Thyroid gland (tissue), 4 donors: Measurements from ENCODE around the gene PITPNB. TPM values are rescaled to one million over a fixed set of nuclear protein-coding genes. Genes with fewer than 3 reads are reported as not detected.

Experiments
- DNase-seq, 2 donors: peaks; one replicate each; pipeline ENCODE4 v3.0.0-alpha.2; 2019
- H3K27ac ChIP-seq, 3 donors: fragments of 200-600 bp; sonication (generic); 1 replicate in 2 of 3; 2 replicates in 1 of 3; pipeline ENCODE4 v1.5.1; 2016 to 2019; ENCODE audit warnings: mild to moderate bottlenecking in 1 of 3, moderate library complexity in 1 of 3
- H3K27me3 ChIP-seq: fragments of 200-600 bp; sonication (generic); one replicate; pipeline ENCODE4 v1.5.1; 2019
- H3K36me3 ChIP-seq, 2 donors: fragments of 200-600 bp; sonication (generic); one replicate each; pipeline ENCODE4 v1.5.1; 2016 to 2019
- H3K4me1 ChIP-seq, 2 donors: fragments of 200-600 bp; sonication (generic); one replicate each; pipeline ENCODE4 v1.5.1; 2017 to 2019
- H3K4me3 ChIP-seq, 3 donors: fragments of 200-600 bp; sonication (generic); replicated peaks in 1 of 3; 1 replicate in 2 of 3; 2 replicates in 1 of 3; pipeline ENCODE4 v1.5.1; 2016; ENCODE audit warnings: mild to moderate bottlenecking in 1 of 3
- H3K9me3 ChIP-seq: fragments of 200-600 bp; sonication (generic); one replicate; pipeline ENCODE4 v1.5.1; 2017
- CTCF ChIP-seq, 6 experiments: fragments of 200-600 bp in 3 of 6; fragments of 450-650 bp in 3 of 6; sonication (generic) in 3 of 6; IDR thresholded peaks; one replicate each; pipeline ENCODE4 v1.5.1; 2016 to 2019; ENCODE audit warnings: antibody characterized with exemption in 6 of 6, mild to moderate bottlenecking in 2 of 6, inconsistent platforms in 1 of 6, moderate library complexity in 1 of 6
- POLR2A ChIP-seq, 2 donors: fragments of 450-650 bp; IDR thresholded peaks; one replicate each; pipeline ENCODE4 v1.6.1; 2017; ENCODE audit warnings: antibody characterized with exemption in 2 of 2, mild to moderate bottlenecking in 2 of 2, moderate library complexity in 1 of 2
- WGBS, 2 donors: methylation state at CpG; one replicate each; pipeline ENCODE4 v1.1.5; 2017; 5-methylcytosine and 5-hydroxymethylcytosine counted together
- intact Hi-C: fragments of 100-400 bp; cut with DNase I; formaldehyde crosslinking; loops from one replicate; pipeline ENCODE4 v1.15.1; 2023
- total RNA-seq, 4 donors: library from RNA; depleted of rRNA; stranded (reverse); fragments of >200 nt; gene quantifications; one replicate each; pipeline ENCODE4 v1.2.3, GENCODE V29; 2016

Gene PITPNB
- total RNA-seq, 4 donors from 2014 or later: 30.7 to 54.4 (median 42.6) TPM

GRCh38 chr22:27948569-27948968, 29.5 kb upstream of the PITPNB start:
- Histone ChIP-seq H3K9me3 (no peaks in the 10 kb centered on the region), H3K27me3 (no peaks in the 10 kb centered on the region), H3K4me1 (no peaks in the 10 kb centered on the region), H3K36me3 (no peaks in the 10 kb centered on the region), H3K27ac (no peak overlapping the region), H3K4me3 (no peak overlapping the region)
- intact Hi-C loops: no loop called here
- 94% methylated on average over 2 of the region's 2 CpGs for WGBS, 2 donors
- no peak for TF ChIP-seq CTCF (IDR thresholded peaks at IDR 0.05)
- no peak for TF ChIP-seq POLR2A (IDR thresholded peaks at IDR 0.05)
- DNase-seq: no peak

GRCh38 chr22:27947448-27947847, 28.4 kb upstream of the PITPNB start:
- Histone ChIP-seq H3K36me3 (no peaks in the 10 kb centered on the region), H3K4me1 (no peaks in the 10 kb centered on the region), H3K27me3 (no peaks in the 10 kb centered on the region), H3K27ac (no peak overlapping the region), H3K4me3 (no peak overlapping the region), H3K9me3 (no peaks in the 10 kb centered on the region)
- intact Hi-C loops: no loop called here
- TF ChIP-seq CTCF (IDR thresholded peaks at IDR 0.05) (no peak), POLR2A (IDR thresholded peaks at IDR 0.05) (no peak)
- no peak for DNase-seq
- 94 to 96% methylated on average over 4 of the region's 4 CpGs for WGBS, 2 donors

GRCh38 chr22:27941143-27941542, 22.1 kb upstream of the PITPNB start:
- no peak overlapping the region for H3K27ac ChIP-seq
- H3K4me3 ChIP-seq: no peak overlapping the region
- no peaks in the 10 kb centered on the region for H3K27me3 ChIP-seq
- no peak for TF ChIP-seq POLR2A (IDR thresholded peaks at IDR 0.05)
- TF ChIP-seq CTCF (IDR thresholded peaks at IDR 0.05): no peak
- no peaks in the 10 kb centered on the region for H3K9me3 ChIP-seq
- intact Hi-C loops: no loop called here
- no peaks in the 10 kb centered on the region for H3K4me1 ChIP-seq
- no peak for DNase-seq
- no peaks in the 10 kb centered on the region for H3K36me3 ChIP-seq

GRCh38 chr22:27937453-27937852, 18.4 kb upstream of the PITPNB start:
- H3K9me3 ChIP-seq: no peaks in the 10 kb centered on the region
- no peaks in the 10 kb centered on the region for H3K36me3 ChIP-seq
- TF ChIP-seq POLR2A (IDR thresholded peaks at IDR 0.05) (no peak), CTCF (IDR thresholded peaks at IDR 0.05) (no peak)
- no peak for DNase-seq
- WGBS, 2 donors: 97 to 98% methylated on average over 2 of the region's 2 CpGs
- H3K4me3 ChIP-seq: no peak overlapping the region
- intact Hi-C loops: no loop called here
- no peaks in the 10 kb centered on the region for H3K4me1 ChIP-seq
- no peaks in the 10 kb centered on the region for H3K27me3 ChIP-seq
- no peak overlapping the region for H3K27ac ChIP-seq

GRCh38 chr22:27935897-27936296, 16.8 kb upstream of the PITPNB start:
- Histone ChIP-seq H3K9me3 (no peaks in the 10 kb centered on the region), H3K4me1 (no peaks in the 10 kb centered on the region), H3K27ac (no peak overlapping the region), H3K27me3 (no peaks in the 10 kb centered on the region), H3K36me3 (no peaks in the 10 kb centered on the region), H3K4me3 (no peak overlapping the region)
- no peak for DNase-seq
- TF ChIP-seq CTCF (IDR thresholded peaks at IDR 0.05): no peak
- TF ChIP-seq POLR2A (IDR thresholded peaks at IDR 0.05): no peak
- 93% methylated on average over 1 of the region's 1 CpG for WGBS, 2 donors
- intact Hi-C loops: no loop called here
